WTC11 (cell line): ENCODE data around the gene METTL21C. TPM values are rescaled to one million over a fixed set of nuclear protein-coding genes. Genes with fewer than 3 reads are reported as not detected.

Experiments
- ATAC-seq: fragments of 200-7000 bp; cut with Tn5 transposase; 2 replicates; pipeline ENCODE4 v1.10.0; 2021; ENCODE audit warnings: mild to moderate bottlenecking, moderate library complexity
- CTCF ChIA-PET: fragments of 300-600 bp; sonication (Branson Sonifier 250); formaldehyde crosslinking; loops from one replicate; lab custom pipeline; 2021; ENCODE audit warnings: antibody characterized with exemption; lab: Charles Lee
- POLR2A ChIA-PET: fragments of 350-600 bp; sonication (Branson Sonifier 250); formaldehyde crosslinking; loops from one replicate; lab custom pipeline; 2021; ENCODE audit warnings: antibody characterized with exemption; lab: Charles Lee
- DNase-seq: peaks from one replicate; pipeline ENCODE4 v3.0.0; 2021; ENCODE audit warnings: low spot score
- H3K27ac Mint-ChIP-seq: 2 replicates; pipeline ENCODE4 v1.8.0; 2021; ENCODE audit warnings: mixed read lengths
- H3K27me3 Mint-ChIP-seq: 2 replicates; pipeline ENCODE4 v1.8.0; 2021; ENCODE audit warnings: low read depth, mild to moderate bottlenecking, moderate library complexity, mixed read lengths
- H3K36me3 Mint-ChIP-seq: 2 replicates; pipeline ENCODE4 v1.8.0; 2021; ENCODE audit warnings: mixed read lengths
- H3K4me1 Mint-ChIP-seq: 2 replicates; pipeline ENCODE4 v1.8.0; 2022; ENCODE audit warnings: mixed read lengths
- H3K4me3 Mint-ChIP-seq: 2 replicates; pipeline ENCODE4 v1.8.0; 2021; ENCODE audit warnings: mild to moderate bottlenecking, moderate library complexity, mixed read lengths
- H3K9me3 Mint-ChIP-seq: 2 replicates; pipeline ENCODE4 v1.8.0; 2021; ENCODE audit warnings: mixed read lengths
- CBFB ChIP-seq: sonication (generic); formaldehyde crosslinking; IDR thresholded peaks from 2 replicates; pipeline ENCODE4 v1.8.1; 2022; ENCODE audit warnings: mild to moderate bottlenecking, low read depth, missing genetic modification reagents
- ELF4 ChIP-seq: sonication (generic); formaldehyde crosslinking; IDR thresholded peaks from 2 replicates; pipeline ENCODE4 v1.8.1; 2022; ENCODE audit warnings: low read depth, mild to moderate bottlenecking, moderate library complexity, missing genetic modification reagents
- GRHL2 ChIP-seq: fragments of 250-450 bp; sonication (Bioruptor Pico); IDR thresholded peaks from 2 replicates; pipeline ENCODE4 v1.8.0; 2022; ENCODE audit warnings: mild to moderate bottlenecking, moderate library complexity; ENCODE audit not compliant: insufficient replicate concordance, severe bottlenecking
- JAZF1 ChIP-seq: fragments of 250-450 bp; sonication (Bioruptor Pico); IDR thresholded peaks from 2 replicates; pipeline ENCODE4 v1.9.0; 2021; ENCODE audit warnings: moderate library complexity, mild to moderate bottlenecking, inconsistent platforms
- PRRX2 ChIP-seq: fragments of 250-450 bp; sonication (Bioruptor Pico); IDR thresholded peaks from 2 replicates; pipeline ENCODE4 v1.8.0; 2021; ENCODE audit warnings: mild to moderate bottlenecking
- RELA ChIP-seq: sonication (generic); formaldehyde crosslinking; IDR thresholded peaks from 2 replicates; pipeline ENCODE4 v1.8.1; 2022; ENCODE audit warnings: missing genetic modification reagents, mild to moderate bottlenecking, borderline replicate concordance
- RORB ChIP-seq: fragments of 250-450 bp; sonication (Bioruptor Pico); IDR thresholded peaks from 2 replicates; pipeline ENCODE4 v1.9.0; 2021; ENCODE audit warnings: mild to moderate bottlenecking
- TCF7 ChIP-seq: sonication (generic); formaldehyde crosslinking; IDR thresholded peaks from 2 replicates; pipeline ENCODE4 v1.8.0; 2022; ENCODE audit warnings: mild to moderate bottlenecking, low read depth, missing genetic modification reagents, moderate library complexity
- ZNF232 ChIP-seq: sonication (generic); formaldehyde crosslinking; IDR thresholded peaks from 2 replicates; pipeline ENCODE4 v1.8.0; 2022; ENCODE audit warnings: mild to moderate bottlenecking, missing genetic modification reagents
- ZNF263 ChIP-seq: sonication (generic); formaldehyde crosslinking; IDR thresholded peaks from 2 replicates; pipeline ENCODE4 v1.8.1; 2022; ENCODE audit warnings: low read depth, mild to moderate bottlenecking, moderate library complexity, missing genetic modification reagents
- ZNF317 ChIP-seq: sonication (generic); formaldehyde crosslinking; IDR thresholded peaks from 2 replicates; pipeline ENCODE4 v1.8.1; 2023; ENCODE audit warnings: low read depth, mild to moderate bottlenecking, moderate library complexity, missing genetic modification reagents, borderline replicate concordance
- ZNF396 ChIP-seq: fragments of 250-450 bp; sonication (Bioruptor Pico); IDR thresholded peaks from 2 replicates; pipeline ENCODE4 v1.8.0; 2021; ENCODE audit warnings: mild to moderate bottlenecking, moderate library complexity, borderline replicate concordance
- total RNA-seq: library from RNA; stranded (reverse); gene quantifications from 3 replicates; pipeline ENCODE4 v1.2.3, GENCODE V29; 2021
- TF ChIP-seq, protein P1 (sequence below): sonication (generic); formaldehyde crosslinking; IDR thresholded peaks from 2 replicates; pipeline ENCODE4 v1.8.1; 2023; ENCODE audit warnings: mild to moderate bottlenecking, missing genetic modification reagents, borderline replicate concordance
- TF ChIP-seq, protein P2 (sequence below): sonication (generic); formaldehyde crosslinking; IDR thresholded peaks from 2 replicates; pipeline ENCODE4 v1.8.0; 2022; ENCODE audit warnings: mild to moderate bottlenecking, missing genetic modification reagents

Gene METTL21C
- total RNA-seq, 1 experiment from 2014 or later = not detected

DNA sequence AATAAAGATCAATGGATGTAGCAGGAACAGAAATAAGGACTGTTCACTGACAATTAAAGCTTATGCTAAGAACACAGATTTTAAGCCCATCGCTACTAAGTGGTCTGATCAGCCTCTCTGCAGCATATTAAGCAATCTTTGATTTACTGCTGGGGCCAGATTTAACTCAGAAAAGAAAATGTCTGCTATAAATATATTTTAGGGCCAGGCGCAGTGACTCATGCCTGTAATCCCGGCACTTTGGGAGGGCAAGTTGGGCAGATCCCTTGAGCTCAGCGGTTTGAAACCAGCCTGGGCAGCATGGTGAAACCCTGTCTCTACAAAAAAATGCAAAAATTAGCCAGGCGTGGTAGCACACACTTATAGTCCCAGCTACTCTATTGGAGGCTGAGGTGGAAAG, 43.0 kb downstream of the METTL21C start:
- POLR2A ChIA-PET = interaction anchor here (0.6 kb wide), 1 partner anchor 251 kb away, joined by 4 read pairs; no protein-coding TSS in a partner anchor
- H3K27me3 Mint-ChIP-seq = no peaks in the 10 kb centered on the region

DNA sequence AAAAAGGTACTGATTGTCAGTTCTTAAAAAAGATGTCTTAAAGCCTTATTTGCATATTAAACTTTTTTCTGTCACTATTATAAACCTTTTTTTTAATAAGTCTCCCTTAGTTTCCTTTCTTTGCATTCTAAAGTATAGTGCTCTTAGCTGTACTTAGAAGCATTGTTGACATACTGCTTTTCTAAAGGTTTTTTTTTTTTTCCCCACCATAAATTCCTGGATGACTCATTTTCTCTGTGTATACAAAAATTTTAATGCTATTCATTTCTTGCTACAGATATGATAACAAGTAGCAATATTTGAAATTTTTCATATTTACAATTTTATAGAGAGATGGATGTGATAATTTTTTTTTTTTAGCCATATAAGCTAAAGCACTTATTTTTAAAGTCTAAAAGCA, 43.5 kb downstream of the METTL21C start:
- ChIA-PET CTCF (interaction anchor here (1.2 kb wide), 1 partner anchor 194 kb away, joined by 3 read pairs; no protein-coding TSS in a partner anchor), POLR2A (no interaction called here)
- Mint-ChIP-seq H3K4me1 (no peaks in the 10 kb centered on the region), H3K9me3 (no peaks in the 10 kb centered on the region), H3K27ac (no peak overlapping the region), H3K36me3 (peaks cover 40% of the 10 kb centered on the region), H3K27me3 (no peaks in the 10 kb centered on the region), H3K4me3 (no peak overlapping the region)
- TF ChIP-seq, protein P1, sequence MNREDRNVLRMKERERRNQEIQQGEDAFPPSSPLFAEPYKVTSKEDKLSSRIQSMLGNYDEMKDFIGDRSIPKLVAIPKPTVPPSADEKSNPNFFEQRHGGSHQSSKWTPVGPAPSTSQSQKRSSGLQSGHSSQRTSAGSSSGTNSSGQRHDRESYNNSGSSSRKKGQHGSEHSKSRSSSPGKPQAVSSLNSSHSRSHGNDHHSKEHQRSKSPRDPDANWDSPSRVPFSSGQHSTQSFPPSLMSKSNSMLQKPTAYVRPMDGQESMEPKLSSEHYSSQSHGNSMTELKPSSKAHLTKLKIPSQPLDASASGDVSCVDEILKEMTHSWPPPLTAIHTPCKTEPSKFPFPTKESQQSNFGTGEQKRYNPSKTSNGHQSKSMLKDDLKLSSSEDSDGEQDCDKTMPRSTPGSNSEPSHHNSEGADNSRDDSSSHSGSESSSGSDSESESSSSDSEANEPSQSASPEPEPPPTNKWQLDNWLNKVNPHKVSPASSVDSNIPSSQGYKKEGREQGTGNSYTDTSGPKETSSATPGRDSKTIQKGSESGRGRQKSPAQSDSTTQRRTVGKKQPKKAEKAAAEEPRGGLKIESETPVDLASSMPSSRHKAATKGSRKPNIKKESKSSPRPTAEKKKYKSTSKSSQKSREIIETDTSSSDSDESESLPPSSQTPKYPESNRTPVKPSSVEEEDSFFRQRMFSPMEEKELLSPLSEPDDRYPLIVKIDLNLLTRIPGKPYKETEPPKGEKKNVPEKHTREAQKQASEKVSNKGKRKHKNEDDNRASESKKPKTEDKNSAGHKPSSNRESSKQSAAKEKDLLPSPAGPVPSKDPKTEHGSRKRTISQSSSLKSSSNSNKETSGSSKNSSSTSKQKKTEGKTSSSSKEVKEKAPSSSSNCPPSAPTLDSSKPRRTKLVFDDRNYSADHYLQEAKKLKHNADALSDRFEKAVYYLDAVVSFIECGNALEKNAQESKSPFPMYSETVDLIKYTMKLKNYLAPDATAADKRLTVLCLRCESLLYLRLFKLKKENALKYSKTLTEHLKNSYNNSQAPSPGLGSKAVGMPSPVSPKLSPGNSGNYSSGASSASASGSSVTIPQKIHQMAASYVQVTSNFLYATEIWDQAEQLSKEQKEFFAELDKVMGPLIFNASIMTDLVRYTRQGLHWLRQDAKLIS = no peak
- TF ChIP-seq ZNF396 (CRISPR knock-in tag) (no peak), ZNF317 (CRISPR knock-in tag) (no peak), ELF4 (no peak), ZNF232 (CRISPR knock-in tag) (no peak), JAZF1 (no peak), RELA (no peak), GRHL2 (CRISPR knock-in tag) (no peak), ZNF263 (CRISPR knock-in tag) (no peak), TCF7 (CRISPR knock-in tag) (no peak)
- TF ChIP-seq, protein P2, sequence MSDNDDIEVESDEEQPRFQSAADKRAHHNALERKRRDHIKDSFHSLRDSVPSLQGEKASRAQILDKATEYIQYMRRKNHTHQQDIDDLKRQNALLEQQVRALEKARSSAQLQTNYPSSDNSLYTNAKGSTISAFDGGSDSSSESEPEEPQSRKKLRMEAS (CRISPR knock-in tag) = no peak
- DNase-seq (no peak), ATAC-seq (no peak)

More for the DNA sequence above, 43.0 kb downstream of the METTL21C start:
- Mint-ChIP-seq H3K4me3 (no peak overlapping the region), H3K9me3 (no peaks in the 10 kb centered on the region), H3K27ac (no peak overlapping the region), H3K36me3 (peaks cover 36% of the 10 kb centered on the region), H3K4me1 (no peaks in the 10 kb centered on the region)
- CTCF ChIA-PET = interaction anchor here (1.2 kb wide), 1 partner anchor 193 kb away, joined by 3 read pairs; no protein-coding TSS in a partner anchor
- DNase-seq = no peak
- ATAC-seq = no peak
- TF ChIP-seq RORB (CRISPR knock-in tag) (no peak), CBFB (no peak)

DNA sequence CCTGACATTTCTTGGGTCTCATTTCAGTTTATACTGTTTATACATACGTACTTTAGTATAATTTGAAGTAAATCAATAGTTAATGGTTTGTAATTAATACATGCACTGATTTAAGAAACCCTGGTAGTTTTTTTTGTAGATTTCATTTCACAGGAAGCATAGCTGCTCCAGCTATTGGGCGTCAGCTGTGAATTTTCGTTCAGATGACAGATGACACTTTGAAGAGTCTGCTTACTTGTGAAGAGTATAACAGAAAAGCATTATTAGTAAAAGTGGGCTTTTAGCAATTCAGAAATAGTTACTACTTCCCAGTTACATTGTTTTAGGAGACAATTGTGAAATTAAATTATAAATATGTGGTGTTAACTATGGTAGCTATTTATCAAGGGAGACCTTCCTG, 44.4 kb downstream of the METTL21C start:
- CTCF ChIA-PET = no interaction called here
- DNase-seq (no peak), ATAC-seq (no peak)
- no peaks in the 10 kb centered on the region for H3K9me3 Mint-ChIP-seq
- peaks cover 48% of the 10 kb centered on the region for H3K36me3 Mint-ChIP-seq
- POLR2A ChIA-PET = no interaction called here
- TF ChIP-seq PRRX2 (CRISPR knock-in tag) = no peak
- TF ChIP-seq, protein P1 = no peak
- H3K4me3 Mint-ChIP-seq = no peak overlapping the region
- no peak overlapping the region for H3K27ac Mint-ChIP-seq
- no peaks in the 10 kb centered on the region for H3K4me1 Mint-ChIP-seq
- H3K27me3 Mint-ChIP-seq = no peaks in the 10 kb centered on the region
